ENCODE data around the gene OTX1.
"Not testable (repeated sequence)": the region's sequence is repeated elsewhere in the genome, so short reads cannot be mapped to it uniquely, and the experiment has no call there.

OTX1 gene

DNA sequence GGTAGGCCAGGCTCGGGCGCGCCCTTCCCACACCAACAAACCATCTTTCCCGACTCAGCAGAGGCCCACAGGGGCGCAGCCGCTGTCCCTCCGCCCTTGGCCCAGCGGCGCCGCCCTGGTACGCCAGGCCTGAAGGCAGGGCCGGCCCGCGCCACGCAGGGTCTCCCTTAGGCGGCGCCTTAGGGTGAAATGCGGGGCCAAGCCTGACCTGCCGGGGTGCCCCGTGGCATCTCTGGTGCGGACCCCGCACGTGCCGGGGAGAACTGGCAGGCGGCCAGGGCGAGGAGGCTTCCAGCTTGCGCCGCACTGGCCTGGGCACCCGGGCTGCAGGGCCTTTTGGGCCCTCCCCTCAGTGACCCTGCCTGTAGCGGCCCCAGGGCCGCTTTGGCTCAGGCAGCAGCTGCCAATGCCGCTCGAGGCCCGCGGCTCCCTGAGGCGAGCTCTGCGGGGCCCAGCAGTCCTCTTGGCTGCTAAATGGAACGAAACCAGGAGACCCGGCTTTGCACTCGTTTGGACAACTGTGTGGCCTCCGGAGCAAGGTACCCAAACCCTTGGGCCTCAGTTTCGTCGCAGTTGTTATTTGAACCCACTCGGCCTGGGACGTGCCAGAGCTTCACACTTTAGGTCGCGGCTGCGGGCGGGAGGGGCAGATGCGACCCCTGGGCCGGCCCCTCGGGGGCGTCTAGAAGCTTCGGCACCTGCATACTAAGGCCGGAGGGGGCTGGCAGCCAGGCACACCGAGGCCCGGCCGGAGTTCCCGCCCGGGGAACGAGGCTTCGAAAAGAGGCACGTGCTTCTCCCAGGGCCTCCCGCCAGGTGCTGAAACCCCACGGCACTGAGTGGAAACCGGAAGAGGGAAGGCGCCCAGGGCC, 8.5 kb downstream of the OTX1 start:
- DNase-seq (ENCODE audit: low read depth in 2 of 3, low spot score in 1 of 3), result no peak

- no peak for DNase-seq (ENCODE audit: low read depth in 2 of 3, low spot score in 1 of 3)
These were observed 9.3 kb downstream of the OTX1 start for GRCh38 chr2:63059793-63060471.

DNA sequence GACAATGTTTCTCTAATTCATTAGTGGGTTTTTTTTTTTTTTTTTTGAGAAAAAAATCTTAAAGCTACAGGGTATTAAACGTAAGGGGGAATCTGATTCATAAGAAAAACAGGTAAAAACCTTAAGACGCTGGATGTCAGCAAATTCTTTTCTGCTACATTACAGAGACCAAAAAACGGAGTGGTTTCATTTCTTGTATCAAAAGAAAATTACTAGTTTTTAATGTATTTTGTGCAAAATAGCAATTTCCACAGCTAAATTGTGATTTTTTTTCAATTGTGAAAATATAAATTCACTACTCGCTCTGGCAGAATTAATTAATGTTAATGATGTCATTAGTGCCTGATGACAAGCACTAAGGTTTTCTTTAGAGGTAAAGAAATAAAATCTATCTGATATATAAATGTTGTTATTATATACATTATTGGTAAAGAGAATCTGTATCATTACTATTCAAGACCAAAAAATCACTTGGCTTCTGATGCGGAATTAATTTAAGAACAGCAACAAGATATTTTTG, 9.9 kb downstream of the OTX1 start:
- DNase-seq (ENCODE audit: low read depth in 2 of 3, low spot score in 1 of 3), result no peak

DNA sequence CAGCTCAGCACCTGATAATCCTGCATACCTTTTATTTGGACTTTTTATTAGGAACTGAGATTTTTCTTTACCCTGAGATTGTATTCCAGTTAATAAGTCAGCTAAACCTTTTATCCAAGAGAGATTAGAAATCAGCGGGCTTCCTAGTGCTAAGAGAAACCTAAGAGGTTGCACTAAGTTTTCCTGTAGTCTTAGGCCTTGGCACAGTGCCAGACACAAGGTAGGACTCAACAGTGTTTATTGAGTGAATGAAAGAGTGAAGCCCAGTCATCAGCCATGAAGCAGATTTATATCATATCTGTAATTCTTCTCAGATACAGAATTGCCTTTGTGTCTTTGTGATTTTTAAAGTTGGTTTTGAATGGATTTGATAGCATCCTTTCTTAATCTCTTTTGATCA, 13.6 kb downstream of the OTX1 start:
- no peak for DNase-seq (ENCODE audit: low read depth in 2 of 3, low spot score in 1 of 3)

GRCh38 chr2:63064661-63065060, 14.0 kb downstream of the OTX1 start:
- DNase-seq (ENCODE audit: low read depth in 2 of 3, low spot score in 1 of 3), result no peak

- DNase-seq (ENCODE audit: low read depth in 2 of 3, low spot score in 1 of 3), result no peak
These were observed 15.6 kb downstream of the OTX1 start for GRCh38 chr2:63066265-63066664.

- no peak for DNase-seq (ENCODE audit: low read depth in 2 of 3, low spot score in 1 of 3)
These were observed 16.2 kb downstream of the OTX1 start for GRCh38 chr2:63066838-63067237.

DNA sequence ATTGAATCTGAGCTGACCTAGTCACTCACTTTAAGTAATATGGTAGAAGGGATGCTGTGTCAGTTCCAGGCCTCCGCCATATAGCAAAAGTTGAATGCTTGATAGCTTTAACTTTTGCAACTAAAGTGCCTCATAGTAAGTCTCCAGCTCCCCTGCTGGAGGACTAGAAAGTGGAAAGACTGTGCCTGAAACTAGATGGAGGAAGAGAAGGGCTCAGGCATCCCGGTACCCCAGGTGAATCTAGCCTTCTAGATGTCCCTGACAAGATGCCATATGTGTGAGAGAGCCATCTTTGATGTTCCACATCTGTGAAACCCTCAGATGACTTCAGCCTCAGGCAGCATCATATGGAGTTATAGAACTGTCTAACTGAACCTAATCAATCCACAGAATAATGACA, 21.0 kb downstream of the OTX1 start:
- DNase-seq (ENCODE audit: low read depth in 2 of 3, low spot score in 1 of 3), result no peak

- DNase-seq (ENCODE audit: low read depth in 2 of 3, low spot score in 1 of 3), result no peak
These were observed 23.4 kb downstream of the OTX1 start for GRCh38 chr2:63073994-63074393.

- not testable (repeated sequence) for DNase-seq (ENCODE audit: low read depth in 2 of 3, low spot score in 1 of 3)
These were observed 23.8 kb downstream of the OTX1 start for GRCh38 chr2:63074399-63074798.

- no peak for DNase-seq (ENCODE audit: low read depth in 2 of 3, low spot score in 1 of 3)
These were observed 28.4 kb downstream of the OTX1 start for GRCh38 chr2:63078852-63079606.

- no peak for DNase-seq (ENCODE audit: low read depth in 2 of 3, low spot score in 1 of 3)
These were observed 30.8 kb downstream of the OTX1 start for GRCh38 chr2:63081404-63081803.

- DNase-seq (ENCODE audit: low read depth in 2 of 3, low spot score in 1 of 3), result no peak
These were observed 36.1 kb downstream of the OTX1 start for GRCh38 chr2:63086687-63087086.

- DNase-seq (ENCODE audit: low read depth in 2 of 3, low spot score in 1 of 3), result no peak
These were observed 41.8 kb downstream of the OTX1 start for GRCh38 chr2:63092401-63092800.

- no peak for DNase-seq (ENCODE audit: low read depth in 2 of 3, low spot score in 1 of 3)
These were observed 42.2 kb downstream of the OTX1 start for GRCh38 chr2:63092857-63093256.

DNA sequence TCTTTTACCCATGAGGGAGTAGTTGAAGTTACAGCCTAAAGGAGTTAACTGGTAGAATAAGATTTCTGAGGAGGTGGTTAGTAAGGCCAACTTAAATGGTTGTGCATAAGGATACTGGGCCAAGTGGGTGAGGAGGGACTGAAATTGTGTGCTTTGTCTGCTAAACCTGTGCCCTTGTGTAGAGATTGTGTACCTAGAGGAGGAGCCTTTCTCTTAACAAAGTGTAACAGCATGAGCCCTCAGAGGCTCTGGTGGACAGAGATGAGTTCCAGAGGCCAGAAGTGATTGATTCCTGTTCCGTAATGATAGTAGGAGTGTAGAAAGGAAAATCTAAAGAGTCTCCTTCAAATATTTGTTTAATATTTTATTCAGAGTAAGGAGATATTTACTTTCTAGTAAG, 42.9 kb downstream of the OTX1 start:
- DNase-seq (ENCODE audit: low read depth in 2 of 3, low spot score in 1 of 3), result no peak

DNA sequence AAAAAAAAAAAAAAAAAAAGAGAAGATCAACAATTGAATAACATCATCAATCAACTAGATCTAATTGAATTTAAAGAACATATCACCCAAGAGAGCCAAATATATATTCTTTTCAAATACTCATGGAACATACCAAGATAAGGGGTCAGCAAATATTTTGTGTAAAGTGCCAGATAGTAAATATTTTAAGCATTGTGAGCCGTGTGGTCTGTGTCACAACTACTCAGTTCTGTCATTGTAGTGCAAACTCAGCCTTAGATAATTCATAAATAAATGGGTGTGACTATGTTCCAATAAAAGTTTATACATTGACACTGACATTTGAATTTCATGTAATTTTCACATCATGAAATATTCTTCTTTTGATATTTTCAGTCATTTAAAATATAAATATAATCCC, 45.9 kb downstream of the OTX1 start:
- DNase-seq (ENCODE audit: low read depth in 2 of 3, low spot score in 1 of 3), result no peak

DNA sequence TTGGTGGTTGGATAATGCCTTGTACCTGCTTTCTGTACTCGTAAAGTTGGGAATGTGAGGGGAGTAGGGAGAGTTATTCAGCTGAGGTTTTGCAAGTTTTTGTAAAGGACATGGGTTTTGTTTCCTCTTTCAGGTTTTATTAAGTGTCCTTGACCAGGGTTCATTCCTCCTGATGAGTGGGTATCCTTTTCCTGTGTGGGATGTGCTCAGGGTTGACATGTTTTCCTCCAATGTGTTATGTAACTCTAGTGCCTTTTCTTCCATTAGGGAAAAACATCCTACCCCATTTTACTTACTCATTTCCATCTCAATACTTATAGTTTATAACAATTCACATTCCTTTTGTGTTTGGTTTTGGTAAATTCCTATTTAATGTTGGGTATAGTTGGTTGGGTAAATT, 48.4 kb downstream of the OTX1 start:
- no peak for DNase-seq (ENCODE audit: low read depth in 2 of 3, low spot score in 1 of 3)

GRCh38 chr2:63101954-63102353, 51.3 kb downstream of the OTX1 start:
- DNase-seq (ENCODE audit: low read depth in 2 of 3, low spot score in 1 of 3), result no peak

GRCh38 chr2:63104482-63104881, 53.9 kb downstream of the OTX1 start:
- DNase-seq (ENCODE audit: low read depth in 2 of 3, low spot score in 1 of 3), result no peak
